ENCODE results near the gene COX11.

Gene COX11

DNA sequence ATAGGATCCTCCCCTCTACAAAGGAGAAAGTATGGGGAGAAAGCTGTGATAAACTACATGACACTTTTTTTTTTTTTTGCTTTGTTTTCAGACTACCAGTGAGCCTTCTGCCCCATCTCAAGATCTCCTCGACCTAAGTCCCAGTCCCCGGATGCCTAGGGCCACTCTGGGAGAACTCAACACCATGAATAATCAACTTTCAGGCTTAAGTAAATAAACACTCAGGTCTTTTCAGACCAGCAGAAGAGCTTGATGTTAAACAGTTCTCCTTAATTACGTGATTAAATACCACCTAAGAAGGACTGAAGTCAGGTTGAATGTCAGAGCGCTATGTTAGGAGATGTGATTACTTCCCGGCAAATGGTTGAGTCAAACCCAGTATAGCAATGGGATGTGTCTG is 31.4 kb downstream of the COX11 start:
- TF ChIP-seq, protein P1, sequence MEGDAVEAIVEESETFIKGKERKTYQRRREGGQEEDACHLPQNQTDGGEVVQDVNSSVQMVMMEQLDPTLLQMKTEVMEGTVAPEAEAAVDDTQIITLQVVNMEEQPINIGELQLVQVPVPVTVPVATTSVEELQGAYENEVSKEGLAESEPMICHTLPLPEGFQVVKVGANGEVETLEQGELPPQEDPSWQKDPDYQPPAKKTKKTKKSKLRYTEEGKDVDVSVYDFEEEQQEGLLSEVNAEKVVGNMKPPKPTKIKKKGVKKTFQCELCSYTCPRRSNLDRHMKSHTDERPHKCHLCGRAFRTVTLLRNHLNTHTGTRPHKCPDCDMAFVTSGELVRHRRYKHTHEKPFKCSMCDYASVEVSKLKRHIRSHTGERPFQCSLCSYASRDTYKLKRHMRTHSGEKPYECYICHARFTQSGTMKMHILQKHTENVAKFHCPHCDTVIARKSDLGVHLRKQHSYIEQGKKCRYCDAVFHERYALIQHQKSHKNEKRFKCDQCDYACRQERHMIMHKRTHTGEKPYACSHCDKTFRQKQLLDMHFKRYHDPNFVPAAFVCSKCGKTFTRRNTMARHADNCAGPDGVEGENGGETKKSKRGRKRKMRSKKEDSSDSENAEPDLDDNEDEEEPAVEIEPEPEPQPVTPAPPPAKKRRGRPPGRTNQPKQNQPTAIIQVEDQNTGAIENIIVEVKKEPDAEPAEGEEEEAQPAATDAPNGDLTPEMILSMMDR (IDR thresholded peaks at IDR 0.05; ENCODE audit: low read depth, low read length): no peak
- TF ChIP-seq, protein P2, sequence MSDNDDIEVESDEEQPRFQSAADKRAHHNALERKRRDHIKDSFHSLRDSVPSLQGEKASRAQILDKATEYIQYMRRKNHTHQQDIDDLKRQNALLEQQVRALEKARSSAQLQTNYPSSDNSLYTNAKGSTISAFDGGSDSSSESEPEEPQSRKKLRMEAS (IDR thresholded peaks at IDR 0.05; ENCODE audit: low read depth, low read length): no peak
- no peak for DNase-seq (ENCODE audit: low read depth)
- H3K4me3 ChIP-seq (ENCODE audit: low read depth, low read length): no peak overlapping the region

DNA sequence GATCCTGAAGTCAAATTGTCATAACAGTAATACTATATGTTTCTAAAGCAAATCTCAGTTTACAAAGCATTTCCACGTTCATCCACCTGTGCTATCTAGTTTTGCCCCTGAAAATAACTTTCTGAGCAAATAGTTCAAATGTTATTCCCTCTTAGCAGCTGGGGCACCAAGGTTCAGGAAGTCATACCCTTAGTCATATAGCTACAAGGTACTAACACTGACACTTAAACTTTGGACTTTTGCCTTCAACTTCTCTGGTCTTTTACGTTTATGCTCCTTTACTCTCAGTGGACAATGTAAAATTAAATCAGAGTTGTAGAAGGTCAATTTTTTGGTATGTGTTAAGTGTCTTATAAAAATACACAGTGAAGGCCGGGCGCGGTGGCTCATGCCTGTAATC is 33.0 kb downstream of the COX11 start:
- TF ChIP-seq, protein P2 (IDR thresholded peaks at IDR 0.05; ENCODE audit: low read depth, low read length): no peak
- TF ChIP-seq, protein P1 (IDR thresholded peaks at IDR 0.05; ENCODE audit: low read depth, low read length): no peak
- TF ChIP-seq MYC (IDR thresholded peaks at IDR 0.05; ENCODE audit: low read depth, low read length) (no peak), POLR2A (IDR thresholded peaks at IDR 0.05; ENCODE audit: extremely low read depth, insufficient read length) (no peak)
- DNase-seq (ENCODE audit: low read depth): no peak
- no peak overlapping the region for H3K4me3 ChIP-seq (ENCODE audit: low read depth, low read length)

DNA sequence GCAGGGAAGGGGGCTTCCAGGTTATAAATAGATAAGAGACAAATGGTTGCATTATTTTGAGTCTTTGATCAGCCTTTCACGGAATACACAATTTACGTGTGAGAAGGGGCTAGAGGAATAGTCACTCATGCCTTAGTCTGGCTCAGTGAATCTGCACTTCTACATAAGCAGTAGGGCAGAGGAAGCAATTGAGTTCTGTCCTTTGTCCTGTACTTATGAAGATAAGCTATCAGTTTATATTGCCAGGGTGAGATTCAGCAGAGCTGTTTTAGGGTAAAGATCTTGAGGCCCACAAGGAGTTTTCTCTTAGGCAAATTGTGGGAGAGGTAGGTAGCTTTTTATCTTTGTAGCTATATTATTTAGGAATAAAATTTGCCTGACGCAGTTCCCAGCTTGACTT is 34.5 kb downstream of the COX11 start:
- no peak for DNase-seq (ENCODE audit: low read depth)
- TF ChIP-seq MYC (IDR thresholded peaks at IDR 0.05; ENCODE audit: low read depth, low read length): no peak
- no peak for TF ChIP-seq POLR2A (IDR thresholded peaks at IDR 0.05; ENCODE audit: extremely low read depth, insufficient read length)
- TF ChIP-seq, protein P1 (IDR thresholded peaks at IDR 0.05; ENCODE audit: low read depth, low read length): no peak
- TF ChIP-seq, protein P2 (IDR thresholded peaks at IDR 0.05; ENCODE audit: low read depth, low read length): no peak
- H3K4me3 ChIP-seq (ENCODE audit: low read depth, low read length): no peak overlapping the region

DNA sequence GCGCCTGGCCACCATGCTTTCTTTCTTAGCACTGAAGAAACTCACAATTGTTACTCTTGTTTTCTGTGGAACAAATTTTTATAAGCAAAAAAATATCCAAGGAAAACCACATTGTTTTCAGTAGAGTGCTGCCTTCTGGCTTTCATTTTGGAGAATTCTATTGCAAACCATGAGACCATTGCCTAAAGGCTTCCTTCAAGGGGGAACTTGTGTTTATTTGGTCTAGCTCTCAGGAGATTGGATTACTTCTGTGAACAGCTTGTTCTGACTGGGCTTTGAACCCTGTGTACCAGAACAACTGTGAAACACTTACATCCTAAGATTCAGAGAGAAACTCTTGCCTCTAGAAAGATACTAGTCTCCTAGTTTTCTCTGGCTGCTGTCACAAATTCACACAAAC is 35.7 kb downstream of the COX11 start:
- no peak for TF ChIP-seq POLR2A (IDR thresholded peaks at IDR 0.05; ENCODE audit: extremely low read depth, insufficient read length)
- no peak for TF ChIP-seq MYC (IDR thresholded peaks at IDR 0.05; ENCODE audit: low read depth, low read length)
- TF ChIP-seq, protein P2 (IDR thresholded peaks at IDR 0.05; ENCODE audit: low read depth, low read length): no peak
- TF ChIP-seq, protein P1 (IDR thresholded peaks at IDR 0.05; ENCODE audit: low read depth, low read length): no peak
- no peak for DNase-seq (ENCODE audit: low read depth)
- H3K4me3 ChIP-seq (ENCODE audit: low read depth, low read length): no peak overlapping the region

DNA sequence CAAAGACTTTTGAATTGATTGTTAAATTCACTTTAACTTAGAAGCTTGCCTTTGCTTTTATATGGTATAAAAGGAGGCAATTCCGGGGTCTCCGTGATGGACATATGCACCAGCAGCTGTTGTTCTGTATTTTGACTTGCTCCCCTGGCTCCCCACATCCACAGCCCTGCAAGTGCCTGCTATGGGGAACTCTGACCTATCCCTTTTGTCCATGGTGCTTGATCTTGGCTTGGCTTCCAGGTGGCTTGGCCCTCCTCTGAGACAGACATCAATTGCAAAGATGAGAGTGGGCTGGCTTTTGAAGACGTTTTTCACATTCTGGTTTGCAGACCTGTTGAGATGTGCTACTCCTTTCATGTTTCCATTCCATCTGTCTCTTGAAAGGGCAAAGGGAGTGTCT is 40.9 kb downstream of the COX11 start:
- TF ChIP-seq MYC (IDR thresholded peaks at IDR 0.05; ENCODE audit: low read depth, low read length) (no peak), POLR2A (IDR thresholded peaks at IDR 0.05; ENCODE audit: extremely low read depth, insufficient read length) (no peak)
- TF ChIP-seq, protein P1 (IDR thresholded peaks at IDR 0.05; ENCODE audit: low read depth, low read length): no peak
- TF ChIP-seq, protein P2 (IDR thresholded peaks at IDR 0.05; ENCODE audit: low read depth, low read length): no peak

DNA sequence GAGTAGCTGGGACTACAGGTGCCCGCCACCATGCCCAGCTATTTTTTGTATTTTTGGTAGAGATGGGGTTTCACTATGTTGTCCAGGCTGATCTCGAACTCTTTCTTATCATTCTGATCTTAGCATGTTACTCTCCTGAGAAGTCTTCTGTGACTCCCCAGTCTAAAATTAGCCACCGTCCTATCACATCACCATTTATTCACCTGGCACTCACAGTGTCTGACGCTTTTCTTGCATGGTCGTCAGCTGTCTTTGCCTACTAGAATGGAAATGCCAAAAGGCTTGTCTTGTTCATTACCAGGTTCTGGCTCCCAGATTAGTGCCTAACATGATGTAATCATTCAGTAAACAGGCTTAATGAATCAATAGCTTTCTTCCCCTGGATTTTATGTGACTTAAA is 44.0 kb downstream of the COX11 start:
- no peak overlapping the region for H3K4me3 ChIP-seq (ENCODE audit: low read depth, low read length)
- DNase-seq (ENCODE audit: low read depth): no peak
- TF ChIP-seq, protein P1 (IDR thresholded peaks at IDR 0.05; ENCODE audit: low read depth, low read length): no peak
- no peak for TF ChIP-seq POLR2A (IDR thresholded peaks at IDR 0.05; ENCODE audit: extremely low read depth, insufficient read length)
- TF ChIP-seq, protein P2 (IDR thresholded peaks at IDR 0.05; ENCODE audit: low read depth, low read length): no peak
- TF ChIP-seq MYC (IDR thresholded peaks at IDR 0.05; ENCODE audit: low read depth, low read length): no peak

More for the DNA sequence above, 40.9 kb downstream of the COX11 start:
- no peak for DNase-seq (ENCODE audit: low read depth)
- H3K4me3 ChIP-seq (ENCODE audit: low read depth, low read length): no peak overlapping the region
